Measurements from ENCODE around the gene TMEM201.
A peak's percentile ranks its signal among the peaks of the same experiment; 100 is the strongest.

Gene TMEM201

DNA sequence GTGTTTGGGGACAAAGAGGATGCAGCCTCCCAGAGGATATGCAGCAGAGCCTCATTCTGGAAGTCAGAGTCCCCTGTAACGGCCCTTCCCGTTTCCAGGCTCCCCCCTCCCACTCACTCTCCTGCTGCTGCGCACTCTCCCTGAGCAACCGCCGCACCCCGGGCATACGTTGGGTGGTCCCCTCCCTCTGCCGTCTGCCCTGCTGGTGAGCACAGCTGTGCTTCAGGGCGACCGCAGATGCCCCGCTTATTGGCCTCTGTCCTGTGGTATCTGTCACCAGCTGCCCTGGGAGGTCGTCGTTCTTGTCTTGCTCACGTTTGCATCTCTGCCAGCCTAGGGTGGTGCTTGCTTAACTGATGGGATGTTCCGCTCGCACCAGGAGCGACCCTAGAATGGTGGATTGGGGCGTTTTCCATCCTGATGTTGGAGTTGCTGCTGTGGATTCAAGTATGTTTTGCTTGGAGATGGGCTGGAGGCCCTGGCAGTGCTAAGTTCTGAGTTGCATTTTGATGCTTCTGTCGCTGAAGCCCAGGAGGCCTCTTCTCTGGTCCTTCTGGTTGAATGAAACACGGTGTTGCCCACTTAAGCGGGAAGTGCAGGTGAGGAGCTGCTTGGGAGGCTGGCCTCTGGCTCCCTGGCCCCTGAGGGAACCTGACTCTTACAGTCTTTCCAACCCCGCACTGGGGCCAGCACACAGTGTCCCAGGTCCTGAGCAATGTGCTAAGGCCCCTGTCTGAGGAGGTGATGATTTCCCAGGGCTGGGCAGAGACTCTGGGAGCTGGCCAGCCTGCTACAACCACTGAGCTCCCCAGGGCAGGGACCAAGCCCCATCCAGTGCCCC, 3.2 kb downstream of the TMEM201 start:
- Histone ChIP-seq H3K4me3 (ENCODE audit: insufficient read length, low read depth) (no peak overlapping the region), H3K9ac (ENCODE audit: insufficient read length, low read depth) (peak overlapping the region; percentile 1), H3K4me1 (ENCODE audit: insufficient read depth, insufficient read length) (peaks cover 40% of the 10 kb centered on the region), H3K9me3 (ENCODE audit: insufficient read depth, low read length) (no peaks in the 10 kb centered on the region), H3K27me3 (ENCODE audit: insufficient read depth, insufficient read length) (no peaks in the 10 kb centered on the region), H3K36me3 (ENCODE audit: insufficient read depth, insufficient read length, low read length) (peaks cover 25% of the 10 kb centered on the region)
- no peak for DNase-seq (ENCODE audit: low read depth, low spot score)
- TF ChIP-seq SUZ12 (IDR thresholded peaks at IDR 0.05; ENCODE audit: extremely low read depth, insufficient read depth, insufficient read length) (no peak), ZNF274 (IDR thresholded peaks at IDR 0.05; ENCODE audit: low read depth, low read length) (no peak), YY1 (IDR thresholded peaks at IDR 0.05; ENCODE audit: insufficient read depth, insufficient read length) (no peak)

- Histone ChIP-seq H3K9ac (ENCODE audit: insufficient read length, low read depth) (no peak overlapping the region), H3K4me3 (ENCODE audit: insufficient read length, low read depth) (no peak overlapping the region), H3K27me3 (ENCODE audit: insufficient read depth, insufficient read length) (no peaks in the 10 kb centered on the region), H3K4me1 (ENCODE audit: insufficient read depth, insufficient read length) (peaks cover 40% of the 10 kb centered on the region), H3K9me3 (ENCODE audit: insufficient read depth, low read length) (no peaks in the 10 kb centered on the region), H3K36me3 (ENCODE audit: insufficient read depth, insufficient read length, low read length) (peaks cover 32% of the 10 kb centered on the region)
- DNase-seq (ENCODE audit: low read depth, low spot score): no peak
- no peak for TF ChIP-seq YY1 (IDR thresholded peaks at IDR 0.05; ENCODE audit: insufficient read depth, insufficient read length)
- no peak for TF ChIP-seq SUZ12 (IDR thresholded peaks at IDR 0.05; ENCODE audit: extremely low read depth, insufficient read depth, insufficient read length)
- TF ChIP-seq ZNF274 (IDR thresholded peaks at IDR 0.05; ENCODE audit: low read depth, low read length): no peak
These were observed 3.9 kb downstream of the TMEM201 start for GRCh38 chr1:9592510-9593075.

GRCh38 chr1:9593147-9593491, 4.4 kb downstream of the TMEM201 start:
- Histone ChIP-seq H3K27me3 (ENCODE audit: insufficient read depth, insufficient read length) (no peaks in the 10 kb centered on the region), H3K4me3 (ENCODE audit: insufficient read length, low read depth) (no peak overlapping the region), H3K36me3 (ENCODE audit: insufficient read depth, insufficient read length, low read length) (peaks cover 37% of the 10 kb centered on the region), H3K9me3 (ENCODE audit: insufficient read depth, low read length) (no peaks in the 10 kb centered on the region), H3K4me1 (ENCODE audit: insufficient read depth, insufficient read length) (peaks cover 40% of the 10 kb centered on the region), H3K9ac (ENCODE audit: insufficient read length, low read depth) (no peak overlapping the region)
- DNase-seq (ENCODE audit: low read depth, low spot score): no peak
- TF ChIP-seq SUZ12 (IDR thresholded peaks at IDR 0.05; ENCODE audit: extremely low read depth, insufficient read depth, insufficient read length) (no peak), ZNF274 (IDR thresholded peaks at IDR 0.05; ENCODE audit: low read depth, low read length) (no peak), YY1 (IDR thresholded peaks at IDR 0.05; ENCODE audit: insufficient read depth, insufficient read length) (no peak)

DNA sequence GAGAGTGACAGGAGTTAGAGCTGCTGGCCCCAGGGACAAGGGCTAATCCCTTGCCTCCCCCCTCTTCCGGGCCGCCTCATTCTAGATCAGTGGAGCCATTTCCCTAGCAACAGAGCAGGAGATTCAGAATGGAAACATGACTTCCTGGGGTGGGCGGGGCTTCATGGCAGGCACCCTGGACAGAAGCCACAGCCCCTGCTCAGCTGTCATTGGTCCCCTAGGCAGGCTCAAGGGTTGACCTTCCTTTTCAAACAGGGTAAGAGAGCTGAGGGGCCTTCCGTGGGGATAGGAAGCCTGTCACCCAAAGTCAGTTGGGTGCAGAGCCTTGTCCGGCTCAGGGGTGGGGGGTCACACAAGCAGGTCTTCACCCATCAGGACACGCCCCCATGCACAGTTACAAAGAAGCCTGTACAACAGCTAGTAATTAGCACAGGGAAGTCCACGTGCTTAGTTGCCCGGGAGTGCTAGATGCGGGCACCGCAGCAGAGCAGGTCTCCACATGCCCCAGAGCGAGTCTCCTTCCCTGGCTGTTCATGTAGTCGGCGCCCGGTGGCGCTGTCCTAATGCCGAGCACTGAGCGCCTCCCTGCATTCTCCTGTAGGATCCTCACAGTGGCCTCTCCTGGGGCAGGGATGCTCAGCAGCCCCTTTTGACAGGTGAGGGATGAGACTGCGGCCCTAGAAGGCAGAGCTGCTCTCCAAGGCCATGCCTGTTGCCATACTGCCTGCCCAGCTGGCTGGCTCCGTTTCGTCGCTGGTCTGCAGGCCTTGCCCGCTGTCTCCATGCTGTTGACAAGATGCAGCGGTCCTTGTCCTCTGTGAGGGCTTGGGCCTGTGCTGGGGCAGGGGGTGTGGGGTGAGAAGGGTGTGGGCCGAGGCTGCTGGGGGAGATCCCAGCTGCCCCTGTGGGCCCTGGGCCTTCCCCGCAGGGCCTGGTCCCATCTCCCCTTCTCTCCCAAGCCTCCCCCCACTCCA, 5.1 kb downstream of the TMEM201 start:
- DNase-seq (ENCODE audit: low read depth, low spot score): peak; percentile 76
- TF ChIP-seq YY1 (IDR thresholded peaks at IDR 0.05; ENCODE audit: insufficient read depth, insufficient read length): no peak
- no peak for TF ChIP-seq ZNF274 (IDR thresholded peaks at IDR 0.05; ENCODE audit: low read depth, low read length)
- no peak for TF ChIP-seq SUZ12 (IDR thresholded peaks at IDR 0.05; ENCODE audit: extremely low read depth, insufficient read depth, insufficient read length)
- peaks cover 42% of the 10 kb centered on the region for H3K36me3 ChIP-seq (ENCODE audit: insufficient read depth, insufficient read length, low read length)

DNA sequence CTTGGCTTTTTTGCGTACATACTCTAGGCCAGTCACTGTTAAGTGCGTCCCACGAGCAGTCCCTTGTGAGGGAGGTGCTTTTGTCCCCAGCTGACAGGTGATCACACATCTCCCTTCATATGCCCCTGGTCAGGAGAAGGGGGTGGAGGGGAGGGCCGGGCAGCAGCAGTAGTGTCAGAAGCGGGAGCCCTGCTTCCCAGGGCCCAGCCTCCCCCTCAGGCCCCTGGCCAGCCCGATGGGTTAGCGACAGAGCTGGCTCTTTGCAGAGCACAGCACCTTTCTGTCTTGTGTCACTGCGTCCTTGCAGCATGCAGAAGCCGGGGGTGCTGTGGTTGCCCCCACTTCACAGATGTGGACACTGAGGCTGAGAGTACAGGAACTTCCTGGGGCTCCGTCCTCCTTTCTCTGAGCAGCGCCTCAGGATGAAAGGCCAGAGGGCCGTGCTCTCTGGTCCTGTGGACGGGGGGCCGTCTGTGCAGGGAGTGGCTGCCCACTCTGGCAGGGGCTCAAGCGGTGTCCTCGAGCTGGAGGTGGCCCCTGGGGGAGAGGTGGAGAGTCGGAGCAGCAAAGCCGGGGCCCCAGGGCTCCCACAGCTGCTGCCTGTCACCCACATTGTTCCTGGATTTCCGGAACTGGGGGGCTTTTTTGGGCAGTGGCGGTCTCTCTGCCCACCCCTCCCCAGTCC, 5.9 kb downstream of the TMEM201 start:
- Histone ChIP-seq H3K4me3 (ENCODE audit: insufficient read length, low read depth) (no peak overlapping the region), H3K27me3 (ENCODE audit: insufficient read depth, insufficient read length) (no peaks in the 10 kb centered on the region), H3K9me3 (ENCODE audit: insufficient read depth, low read length) (no peaks in the 10 kb centered on the region), H3K4me1 (ENCODE audit: insufficient read depth, insufficient read length) (peaks cover 40% of the 10 kb centered on the region), H3K9ac (ENCODE audit: insufficient read length, low read depth) (no peak overlapping the region), H3K36me3 (ENCODE audit: insufficient read depth, insufficient read length, low read length) (peaks cover 42% of the 10 kb centered on the region)
- no peak for TF ChIP-seq ZNF274 (IDR thresholded peaks at IDR 0.05; ENCODE audit: low read depth, low read length)
- DNase-seq (ENCODE audit: low read depth, low spot score): no peak

More for the DNA sequence above, 5.1 kb downstream of the TMEM201 start:
- H3K27me3 ChIP-seq (ENCODE audit: insufficient read depth, insufficient read length): no peaks in the 10 kb centered on the region
- H3K4me1 ChIP-seq (ENCODE audit: insufficient read depth, insufficient read length): peaks cover 40% of the 10 kb centered on the region
- H3K9me3 ChIP-seq (ENCODE audit: insufficient read depth, low read length): no peaks in the 10 kb centered on the region
- H3K9ac ChIP-seq (ENCODE audit: insufficient read length, low read depth): no peak overlapping the region
- H3K4me3 ChIP-seq (ENCODE audit: insufficient read length, low read depth): no peak overlapping the region

GRCh38 chr1:9595156-9595967, 6.7 kb downstream of the TMEM201 start:
- DNase-seq (ENCODE audit: low read depth, low spot score): no peak
- Histone ChIP-seq H3K4me1 (ENCODE audit: insufficient read depth, insufficient read length) (peaks cover 35% of the 10 kb centered on the region), H3K9ac (ENCODE audit: insufficient read length, low read depth) (no peak overlapping the region), H3K4me3 (ENCODE audit: insufficient read length, low read depth) (no peak overlapping the region), H3K9me3 (ENCODE audit: insufficient read depth, low read length) (no peaks in the 10 kb centered on the region), H3K27me3 (ENCODE audit: insufficient read depth, insufficient read length) (no peaks in the 10 kb centered on the region), H3K36me3 (ENCODE audit: insufficient read depth, insufficient read length, low read length) (peaks cover 43% of the 10 kb centered on the region)
- TF ChIP-seq ZNF274 (IDR thresholded peaks at IDR 0.05; ENCODE audit: low read depth, low read length) (no peak), SUZ12 (IDR thresholded peaks at IDR 0.05; ENCODE audit: extremely low read depth, insufficient read depth, insufficient read length) (no peak)

All from NT2/D1 (cell line).